GDM1 (cell line): Measurements from ENCODE around the gene VAMP5.
A peak's percentile ranks its signal among the peaks of the same experiment; 100 is the strongest.
"Not testable (repeated sequence)": the region's sequence is repeated elsewhere in the genome, so short reads cannot be mapped to it uniquely, and the experiment has no call there.

Source experiments
- DNase-seq: peaks from one replicate; lab custom pipeline; 2025; lab: John Stamatoyannopoulos, UW

The VAMP5 gene, protein sequence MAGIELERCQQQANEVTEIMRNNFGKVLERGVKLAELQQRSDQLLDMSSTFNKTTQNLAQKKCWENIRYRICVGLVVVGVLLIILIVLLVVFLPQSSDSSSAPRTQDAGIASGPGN

GRCh38 chr2:85584354-85584856 lies at the start of gene VAMP5:
TSS of gene VAMP5 (plus strand) at chr2:85584431. CDS start at chr2:85584491, 60 bp downstream.
- no peak for DNase-seq

DNA sequence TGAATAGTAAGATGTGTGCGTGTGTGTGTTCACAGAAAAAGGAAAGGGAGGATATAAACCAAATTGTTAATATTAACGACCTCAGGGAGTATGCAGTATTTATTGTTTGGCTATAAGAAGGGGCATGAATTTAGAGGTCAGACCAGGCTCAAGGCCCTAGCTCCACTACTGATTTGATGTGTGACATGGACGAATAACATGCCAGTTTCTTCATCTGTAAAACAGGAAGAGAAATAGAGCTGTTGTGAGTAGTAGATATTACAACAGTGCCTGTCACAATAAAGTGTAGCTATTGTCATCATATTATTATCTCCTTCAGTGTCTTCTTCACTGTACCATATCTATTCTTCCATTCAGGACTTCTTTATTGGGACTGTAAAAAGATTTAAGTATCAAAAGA lies 49.4 kb upstream of the VAMP5 start:
- no peak for DNase-seq

GRCh38 chr2:85536479-85536878 lies 47.8 kb upstream of the VAMP5 start:
- no peak for DNase-seq

DNA sequence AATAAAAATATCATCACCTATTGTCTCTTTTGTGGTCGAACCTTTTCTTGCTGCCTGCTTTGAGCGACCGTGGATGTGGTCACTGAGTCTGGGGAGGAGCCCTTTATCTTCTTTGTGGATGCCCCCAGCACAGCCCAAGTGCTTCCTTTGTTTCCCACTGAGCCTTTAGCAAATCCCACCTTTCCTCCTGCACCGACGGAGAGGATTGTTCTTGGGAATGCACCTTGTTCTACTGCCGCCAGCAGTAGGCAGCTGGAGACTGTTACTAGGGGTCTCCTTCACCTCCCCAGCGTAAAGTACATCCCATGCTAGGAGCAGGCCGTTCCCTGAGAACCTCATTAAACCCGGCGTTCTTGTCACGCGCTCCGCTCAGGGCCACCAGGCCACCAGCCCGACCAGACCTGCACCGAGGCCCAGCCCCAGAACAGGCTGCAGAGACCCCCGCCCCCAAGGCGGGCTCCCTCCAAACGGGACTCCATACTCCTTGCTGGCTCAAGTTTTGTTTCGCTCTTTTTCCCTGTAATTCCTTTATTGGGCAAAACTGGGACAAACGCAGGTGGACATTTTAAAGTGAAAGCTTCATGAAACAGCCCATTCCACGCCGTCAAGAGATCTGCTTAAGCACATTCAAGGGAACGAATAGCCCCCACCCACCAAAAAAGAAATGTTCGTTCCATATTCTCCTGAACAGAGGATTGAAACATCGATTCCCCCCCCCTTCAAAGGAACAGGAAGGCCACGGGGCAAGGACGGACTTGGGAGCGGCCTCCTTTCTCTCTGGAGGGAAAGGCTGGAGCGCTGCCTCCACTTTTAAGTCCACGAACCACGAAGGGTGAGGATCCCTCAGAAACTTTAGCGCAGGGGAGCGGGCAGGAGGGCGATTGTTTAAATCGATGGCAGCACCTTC lies 46.4 kb upstream of the VAMP5 start:
- peak; percentile 36 for DNase-seq

DNA sequence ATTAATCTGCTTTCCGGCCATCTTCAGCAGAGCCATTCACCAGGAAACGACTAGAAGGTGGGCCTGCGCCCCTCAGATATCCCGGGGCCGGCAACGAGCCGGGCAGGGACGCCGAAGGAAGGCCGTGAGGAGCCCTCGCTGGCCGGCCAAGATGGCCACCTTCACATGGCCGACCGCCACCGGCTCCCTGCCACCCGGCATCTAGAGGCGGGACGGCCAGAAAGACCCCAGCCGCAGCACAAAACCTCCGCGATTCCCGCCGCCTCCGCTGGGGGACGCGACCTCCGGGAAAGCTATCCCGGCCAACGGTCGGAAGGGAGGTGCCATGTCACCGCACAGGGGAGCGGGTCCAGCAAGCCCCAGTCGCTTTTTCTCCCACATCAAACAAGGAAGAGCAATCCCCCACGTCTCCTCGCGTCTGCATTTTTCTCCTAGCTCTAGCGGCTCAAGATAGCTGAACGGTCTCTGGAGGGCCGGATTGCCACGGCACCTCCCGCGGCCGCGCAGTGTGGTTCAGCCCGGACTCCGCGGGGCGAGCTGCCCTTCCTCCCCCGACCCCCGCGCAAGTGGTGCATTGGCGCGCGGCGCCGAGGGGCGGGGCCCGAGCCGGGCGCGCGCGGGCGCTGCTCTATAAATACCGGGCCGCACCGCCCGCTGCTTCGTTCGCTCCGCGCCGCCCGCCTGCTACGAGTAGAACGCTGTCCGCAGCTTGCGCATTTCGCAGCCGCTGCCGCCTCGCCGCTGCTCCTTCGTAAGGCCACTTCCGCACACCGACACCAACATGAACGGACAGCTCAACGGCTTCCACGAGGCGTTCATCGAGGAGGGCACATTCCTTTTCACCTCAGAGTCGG lies 45.5 kb upstream of the VAMP5 start, which contains the start of gene MAT2A:
MAT2A (plus strand) TSS at position 662 of the 854 bp plus-strand sequence; CDS start at position 782, 120 bp downstream.
- DNase-seq = peak; percentile 92

- peak; percentile 53 for DNase-seq
Measured at GRCh38 chr2:85539361-85540132, 44.7 kb upstream of the VAMP5 start.

GRCh38 chr2:85540133-85540648 lies 44.0 kb upstream of the VAMP5 start:
- DNase-seq = no peak

DNA sequence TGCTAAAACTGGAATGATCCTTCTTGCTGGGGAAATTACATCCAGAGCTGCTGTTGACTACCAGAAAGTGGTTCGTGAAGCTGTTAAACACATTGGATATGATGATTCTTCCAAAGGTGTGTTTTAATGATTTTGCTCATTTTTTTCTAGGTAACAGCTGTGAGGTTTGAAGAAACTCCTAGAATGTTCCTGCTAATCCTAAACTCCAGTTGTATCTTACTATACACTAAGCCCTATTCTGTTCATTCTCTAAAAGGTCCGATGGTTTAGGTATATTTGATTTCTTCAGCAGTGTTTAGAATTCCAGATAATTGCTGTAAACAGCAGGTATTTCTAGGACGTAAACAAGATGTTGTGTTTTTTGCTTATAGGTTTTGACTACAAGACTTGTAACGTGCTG lies 43.0 kb upstream of the VAMP5 start:
- no peak for DNase-seq

DNA sequence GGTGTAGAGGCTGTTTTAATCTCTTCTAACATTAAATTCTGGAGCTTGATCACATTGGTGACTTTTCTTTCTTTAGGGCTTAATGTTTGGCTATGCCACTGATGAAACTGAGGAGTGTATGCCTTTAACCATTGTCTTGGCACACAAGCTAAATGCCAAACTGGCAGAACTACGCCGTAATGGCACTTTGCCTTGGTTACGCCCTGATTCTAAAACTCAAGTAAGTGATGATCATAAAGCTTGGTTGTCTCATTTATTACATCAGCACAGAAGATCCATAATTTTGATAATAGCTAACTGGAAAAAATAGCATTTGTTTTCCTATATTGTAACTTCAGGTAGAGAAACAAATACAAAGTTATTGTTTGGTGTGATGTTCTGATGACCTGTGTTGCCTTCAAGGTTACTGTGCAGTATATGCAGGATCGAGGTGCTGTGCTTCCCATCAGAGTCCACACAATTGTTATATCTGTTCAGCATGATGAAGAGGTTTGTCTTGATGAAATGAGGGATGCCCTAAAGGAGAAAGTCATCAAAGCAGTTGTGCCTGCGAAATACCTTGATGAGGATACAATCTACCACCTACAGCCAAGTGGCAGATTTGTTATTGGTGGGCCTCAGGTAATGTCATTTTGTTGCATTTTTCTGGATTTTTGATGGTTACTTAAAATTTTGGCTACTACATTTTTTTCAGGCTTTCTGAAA lies 42.3 kb upstream of the VAMP5 start:
- DNase-seq = no peak

DNA sequence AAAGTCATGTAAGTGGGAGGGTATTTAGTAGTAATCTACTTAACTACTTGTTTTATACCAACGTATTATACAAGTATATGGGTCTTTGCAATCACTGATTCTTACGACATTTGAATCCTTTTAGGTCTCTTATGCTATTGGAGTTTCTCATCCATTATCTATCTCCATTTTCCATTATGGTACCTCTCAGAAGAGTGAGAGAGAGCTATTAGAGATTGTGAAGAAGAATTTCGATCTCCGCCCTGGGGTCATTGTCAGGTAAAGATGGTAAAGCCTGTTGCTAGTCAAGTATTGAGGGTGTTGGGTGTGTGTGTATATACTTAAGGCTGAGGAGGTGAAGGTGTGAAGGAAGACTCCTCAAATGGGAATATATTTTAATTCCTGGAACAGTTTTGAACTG lies 41.5 kb upstream of the VAMP5 start:
- no peak for DNase-seq

- DNase-seq = not testable (repeated sequence)
Measured at GRCh38 chr2:85544254-85544691, 40.0 kb upstream of the VAMP5 start.

DNA sequence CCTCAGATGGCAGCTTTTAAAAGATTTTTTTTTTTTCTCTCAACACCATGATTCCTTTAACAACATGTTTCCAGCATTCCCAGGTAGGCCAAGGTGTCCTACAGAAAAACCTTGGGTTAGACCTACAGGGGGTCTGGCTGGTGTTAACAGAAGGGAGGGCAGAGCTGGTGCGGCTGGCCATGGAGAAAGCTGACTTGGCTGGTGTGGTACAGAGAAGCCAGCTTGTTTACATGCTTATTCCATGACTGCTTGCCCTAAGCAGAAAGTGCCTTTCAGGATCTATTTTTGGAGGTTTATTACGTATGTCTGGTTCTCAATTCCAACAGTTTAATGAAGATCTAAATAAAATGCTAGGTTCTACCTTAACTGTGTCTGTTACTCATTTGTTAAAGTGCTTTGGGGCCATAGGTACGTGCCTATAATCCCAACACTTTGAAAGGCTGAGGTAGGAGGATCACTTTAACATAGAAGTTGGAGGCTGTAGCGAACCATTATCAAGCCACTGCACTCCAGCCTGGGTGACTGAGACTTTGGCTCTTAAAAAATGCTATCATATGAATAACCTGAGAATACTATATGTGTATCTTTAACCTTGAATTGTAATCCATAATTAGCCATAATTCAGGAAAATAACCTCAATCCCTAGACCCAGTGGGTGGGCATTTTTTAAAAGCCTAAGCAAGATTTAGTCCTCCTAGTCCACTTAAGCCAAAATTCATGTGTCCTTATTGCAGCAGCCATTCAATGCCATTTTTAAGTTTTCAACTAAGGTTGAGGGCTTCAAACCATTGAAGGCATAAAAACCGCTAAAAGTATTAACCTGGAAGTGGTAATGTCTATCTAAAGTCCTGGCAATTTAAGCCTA lies 39.1 kb upstream of the VAMP5 start:
- not testable (repeated sequence) for DNase-seq

DNA sequence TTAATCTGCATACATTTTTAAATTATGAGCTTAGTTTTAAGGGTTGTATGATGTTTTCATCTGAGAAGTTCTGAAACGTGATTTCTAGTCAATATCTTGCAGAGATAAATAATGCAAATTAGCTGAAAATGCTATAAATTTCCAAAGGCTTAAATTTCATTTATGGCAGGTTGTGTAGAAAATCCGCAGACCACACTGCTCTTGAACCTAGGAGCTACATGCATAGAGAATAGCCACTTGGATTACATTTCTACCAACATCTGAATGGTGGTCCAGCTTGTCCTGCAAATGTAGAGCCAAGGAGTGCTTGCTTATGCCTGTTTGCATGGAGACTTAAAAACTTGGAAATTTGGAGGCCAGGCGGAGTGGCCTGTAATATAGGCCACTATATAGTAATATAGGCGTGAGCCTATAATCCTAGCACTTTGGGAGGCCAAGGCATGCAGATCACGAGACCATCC lies 38.4 kb upstream of the VAMP5 start:
- DNase-seq = no peak

GRCh38 chr2:85547089-85547858 lies 37.0 kb upstream of the VAMP5 start:
- DNase-seq = no peak

DNA sequence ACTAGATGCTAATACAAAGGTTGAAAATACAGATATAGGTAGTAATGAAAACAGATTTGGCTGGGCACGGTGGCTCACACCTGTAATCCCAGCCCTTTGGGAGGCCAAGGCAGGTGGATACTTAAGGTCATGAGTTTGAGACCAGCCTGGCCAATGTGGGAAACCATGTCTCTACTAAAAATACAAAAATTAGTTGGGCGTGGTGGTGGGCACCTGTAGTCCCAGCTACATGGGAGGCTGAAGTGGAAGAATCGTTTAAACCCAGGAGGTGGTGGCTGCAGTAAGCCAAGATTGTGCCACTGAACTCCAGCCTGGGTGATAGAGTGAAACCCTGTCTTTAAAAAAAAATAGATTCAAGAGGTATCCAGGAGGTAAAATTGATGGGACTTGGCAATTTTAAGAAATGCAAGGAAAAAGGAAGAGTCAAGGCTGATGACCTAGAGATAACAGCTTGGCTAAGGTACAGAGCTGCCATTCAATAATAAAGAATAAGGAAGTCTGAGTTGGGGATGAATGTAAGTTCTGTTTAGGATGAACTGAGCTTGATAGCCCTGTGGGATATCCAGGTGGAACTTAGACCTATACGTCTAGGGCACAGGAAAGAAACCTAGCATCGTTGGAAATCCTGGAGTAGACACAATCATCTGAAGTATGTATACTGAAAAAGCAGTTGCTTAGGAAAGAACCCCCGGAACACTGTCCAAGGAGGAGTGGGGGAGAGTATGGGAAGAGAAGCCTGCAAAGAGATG lies 36.2 kb upstream of the VAMP5 start:
- no peak for DNase-seq

- no peak for DNase-seq
Measured at GRCh38 chr2:85548608-85548900, 35.7 kb upstream of the VAMP5 start.

- DNase-seq = no peak
Measured at GRCh38 chr2:85549095-85549494, 35.1 kb upstream of the VAMP5 start.

DNA sequence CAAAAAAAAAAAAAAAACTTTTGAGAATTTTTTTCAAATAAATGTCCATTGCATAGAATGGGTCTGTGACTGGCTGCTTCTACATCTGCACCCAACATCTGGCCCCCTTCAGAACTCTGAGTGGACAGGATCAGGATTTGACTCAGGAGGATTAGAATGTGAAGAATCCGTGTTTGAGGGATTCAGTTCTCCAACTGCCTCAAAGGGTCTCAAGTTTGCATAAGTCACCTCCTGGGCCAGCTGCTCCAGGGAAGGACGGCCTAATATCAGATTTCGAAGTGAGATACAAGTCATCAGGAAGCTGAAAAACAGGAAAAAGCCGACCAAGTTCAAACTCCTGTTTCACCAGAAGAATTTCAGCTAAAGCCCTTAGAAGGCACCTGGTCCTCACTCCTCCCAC lies 34.4 kb upstream of the VAMP5 start:
- no peak for DNase-seq
